ENCODE results near the gene VN1R4.

- TF ChIP-seq CTCF (conservative IDR thresholded peaks at IDR 0.05; ENCODE audit: low read depth, low read length) (no peak), EZH2phosphoT487 (IDR thresholded peaks at IDR 0.05; ENCODE audit: borderline replicate concordance, low read length) (no peak), EZH2 (IDR thresholded peaks at IDR 0.05; ENCODE audit: low read length, unreplicated experiment) (no peak)
Measured at GRCh38 chr19:53272044-53272443, 4.5 kb upstream of the VN1R4 start.
